PC-9 (cell line): ENCODE measurements around the gene ELP1. TPM values are rescaled to one million over a fixed set of nuclear protein-coding genes. Genes with fewer than 3 reads are reported as not detected.
A peak's percentile ranks its signal among the peaks of the same experiment; 100 is the strongest.

Experiments used
- Bru-seq: library from RNA; stranded (reverse); fragments of 400-500 nt; gene quantifications from one replicate; lab custom pipeline; 2021; lab: Mats Ljungman, UMichigan
- BruChase-seq, 2 experiments: library from RNA; stranded (reverse); fragments of 400-500 nt; gene quantifications; one replicate each; lab custom pipeline; 2021; lab: Mats Ljungman, UMichigan
- BruUV-seq: library from RNA; stranded (reverse); fragments of 400-500 nt; replicated peaks from 2 replicates; lab custom pipeline; 2021; lab: Mats Ljungman, UMichigan
- CTCF ChIA-PET: fragments of 300-600 bp; sonication (Branson Sonifier 250); formaldehyde crosslinking; loops from one replicate; lab custom pipeline; 2022; ENCODE audit warnings: antibody characterized with exemption; lab: Charles Lee
- POLR2A ChIA-PET: fragments of 300-600 bp; sonication (Branson Sonifier 250); formaldehyde crosslinking; loops from one replicate; lab custom pipeline; 2022; ENCODE audit warnings: antibody characterized with exemption; ENCODE audit not compliant: unreplicated experiment; lab: Charles Lee
- DNase-seq, 2 experiments: peaks; one replicate each; pipeline versions ENCODE4 v3.0.0 to v3.0.0-alpha.2; 2015 to 2022; ENCODE audit warnings: mixed read lengths in 1 of 2
- H2AFZ ChIP-seq: fragments of 200-600 bp; sonication (generic); 2 replicates; pipeline ENCODE4 v1.8.1; 2017; ENCODE audit warnings: antibody characterized with exemption
- H3F3A ChIP-seq: fragments of 200-600 bp; sonication (generic); 2 replicates; pipeline ENCODE4 v1.8.1; 2017; ENCODE audit warnings: antibody characterized with exemption, mild to moderate bottlenecking, low read depth; ENCODE audit not compliant: insufficient read depth
- H3K27ac ChIP-seq: fragments of 200-600 bp; sonication (generic); 2 replicates; pipeline ENCODE4 v1.6.1; 2016; ENCODE audit warnings: mixed run types
- H3K27me3 ChIP-seq: fragments of 200-600 bp; sonication (generic); 2 replicates; pipeline ENCODE4 v1.6.1; 2016; ENCODE audit warnings: low read depth, mixed run types; ENCODE audit not compliant: insufficient read depth
- H3K36me3 ChIP-seq: fragments of 200-600 bp; sonication (generic); 2 replicates; pipeline ENCODE4 v1.6.1; 2016; ENCODE audit warnings: low read depth, mixed run types
- H3K4me1 ChIP-seq: fragments of 200-600 bp; sonication (generic); replicated peaks from 2 replicates; pipeline ENCODE4 v1.6.1; 2016; ENCODE audit warnings: mixed run types; ENCODE audit not compliant: insufficient read depth
- H3K4me2 ChIP-seq: fragments of 200-600 bp; sonication (generic); 2 replicates; pipeline ENCODE4 v1.6.1; 2017; ENCODE audit warnings: mixed run types
- H3K4me3 ChIP-seq: fragments of 200-600 bp; sonication (generic); 2 replicates; pipeline ENCODE4 v1.6.1; 2016; ENCODE audit warnings: mixed run types
- H3K79me2 ChIP-seq: fragments of 200-600 bp; sonication (generic); 2 replicates; pipeline ENCODE4 v1.6.1; 2017; ENCODE audit warnings: low read depth, mixed run types
- H3K9me2 ChIP-seq: fragments of 200-600 bp; sonication (generic); 2 replicates; pipeline ENCODE4 v1.8.1; 2017; ENCODE audit warnings: mild to moderate bottlenecking; ENCODE audit not compliant: insufficient read depth
- H3K9me3 ChIP-seq: fragments of 200-600 bp; sonication (generic); 2 replicates; pipeline ENCODE4 v1.8.1; 2016; ENCODE audit warnings: low read depth; ENCODE audit not compliant: insufficient read depth
- H4K20me1 ChIP-seq: fragments of 200-600 bp; sonication (generic); 2 replicates; pipeline ENCODE4 v1.8.1; 2017; ENCODE audit not compliant: insufficient read depth
- EZH2 ChIP-seq: fragments of 200-600 bp; sonication (generic); IDR thresholded peaks from 2 replicates; pipeline ENCODE4 v1.8.0; 2017; ENCODE audit warnings: antibody characterized with exemption, low read depth
- intact Hi-C: fragments of 100-400 bp; cut with micrococcal nuclease; formaldehyde crosslinking; loops from one replicate; pipeline ENCODE4 v1.10.0; 2022; ENCODE audit not compliant: unreplicated experiment
- long read RNA-seq: library from polyadenylated mRNA; stranded (forward); transcript quantifications from one replicate; pipeline ENCODE4 v2.0.0, GENCODE V29; 2022
- total RNA-seq: library from RNA; stranded (reverse); gene quantifications from 2 replicates; pipeline ENCODE4 v1.2.3, GENCODE V29; 2021
- TF ChIP-seq, protein P1 (sequence below): fragments of 200-600 bp; sonication (generic); conservative IDR thresholded peaks from 2 replicates; pipeline ENCODE4 v1.6.1; 2017; ENCODE audit warnings: mixed run types, antibody characterized with exemption, mild to moderate bottlenecking, moderate library complexity

Gene ELP1, protein sequence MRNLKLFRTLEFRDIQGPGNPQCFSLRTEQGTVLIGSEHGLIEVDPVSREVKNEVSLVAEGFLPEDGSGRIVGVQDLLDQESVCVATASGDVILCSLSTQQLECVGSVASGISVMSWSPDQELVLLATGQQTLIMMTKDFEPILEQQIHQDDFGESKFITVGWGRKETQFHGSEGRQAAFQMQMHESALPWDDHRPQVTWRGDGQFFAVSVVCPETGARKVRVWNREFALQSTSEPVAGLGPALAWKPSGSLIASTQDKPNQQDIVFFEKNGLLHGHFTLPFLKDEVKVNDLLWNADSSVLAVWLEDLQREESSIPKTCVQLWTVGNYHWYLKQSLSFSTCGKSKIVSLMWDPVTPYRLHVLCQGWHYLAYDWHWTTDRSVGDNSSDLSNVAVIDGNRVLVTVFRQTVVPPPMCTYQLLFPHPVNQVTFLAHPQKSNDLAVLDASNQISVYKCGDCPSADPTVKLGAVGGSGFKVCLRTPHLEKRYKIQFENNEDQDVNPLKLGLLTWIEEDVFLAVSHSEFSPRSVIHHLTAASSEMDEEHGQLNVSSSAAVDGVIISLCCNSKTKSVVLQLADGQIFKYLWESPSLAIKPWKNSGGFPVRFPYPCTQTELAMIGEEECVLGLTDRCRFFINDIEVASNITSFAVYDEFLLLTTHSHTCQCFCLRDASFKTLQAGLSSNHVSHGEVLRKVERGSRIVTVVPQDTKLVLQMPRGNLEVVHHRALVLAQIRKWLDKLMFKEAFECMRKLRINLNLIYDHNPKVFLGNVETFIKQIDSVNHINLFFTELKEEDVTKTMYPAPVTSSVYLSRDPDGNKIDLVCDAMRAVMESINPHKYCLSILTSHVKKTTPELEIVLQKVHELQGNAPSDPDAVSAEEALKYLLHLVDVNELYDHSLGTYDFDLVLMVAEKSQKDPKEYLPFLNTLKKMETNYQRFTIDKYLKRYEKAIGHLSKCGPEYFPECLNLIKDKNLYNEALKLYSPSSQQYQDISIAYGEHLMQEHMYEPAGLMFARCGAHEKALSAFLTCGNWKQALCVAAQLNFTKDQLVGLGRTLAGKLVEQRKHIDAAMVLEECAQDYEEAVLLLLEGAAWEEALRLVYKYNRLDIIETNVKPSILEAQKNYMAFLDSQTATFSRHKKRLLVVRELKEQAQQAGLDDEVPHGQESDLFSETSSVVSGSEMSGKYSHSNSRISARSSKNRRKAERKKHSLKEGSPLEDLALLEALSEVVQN (N-terminal part only)
- 29.6 and 35.1 TPM in 2 replicates for total RNA-seq
- percentile 74 among the genes with signal in this experiment for Bru-seq, nascent RNA
- percentile 82 among the genes with signal in this experiment for BruChase-seq, experiment 1, labeled RNA remaining after a 2-hour chase
- percentile 82 among the genes with signal in this experiment for BruChase-seq, experiment 2, labeled RNA remaining after a 6-hour chase
- long read RNA-seq, full-length matches to known transcripts = 3 of 21 reads
- long read RNA-seq, partial matches to known transcripts = 8 of 21 reads
- long read RNA-seq, other reads (novel, unspliced or antisense) = 10 of 21 reads

DNA sequence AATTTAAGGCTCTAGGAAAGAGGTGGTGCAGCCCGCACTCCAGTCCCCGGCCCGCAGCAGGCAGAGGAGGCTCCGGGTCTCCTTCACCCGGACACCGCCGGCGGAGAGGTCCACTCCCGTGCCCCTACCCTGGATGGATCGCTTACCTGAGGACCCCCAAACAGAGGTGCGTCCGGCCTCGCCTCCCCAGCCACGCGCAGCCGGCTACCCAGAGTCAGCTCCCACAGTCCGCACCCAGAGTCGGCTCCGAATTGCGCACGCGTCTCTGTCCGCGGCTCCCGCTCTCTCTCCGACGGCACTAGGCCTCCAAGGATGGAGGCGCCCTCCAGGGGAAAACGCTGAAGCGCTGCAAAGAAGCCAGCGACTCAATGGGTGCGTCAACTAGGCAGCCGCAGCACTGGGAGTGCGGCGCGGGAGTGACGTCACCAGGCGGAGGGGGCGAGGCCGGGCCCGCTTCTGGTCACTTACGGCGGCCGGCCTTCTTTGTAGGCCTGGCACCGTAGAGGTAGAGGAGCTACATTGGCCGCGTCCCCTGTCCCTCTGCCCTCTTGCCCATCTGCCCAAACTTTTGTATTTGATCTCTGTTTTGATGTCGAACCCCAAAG, at the start of gene ELP1:
Gene ELP1, minus strand, starts transcription at position 407 of the 605 bp plus-strand sequence. CDS start 2,978 bp downstream, outside the sequence.
- no peaks in the 10 kb centered on the region for H3K9me2 ChIP-seq
- peak within 1 kb of the TSS; percentile 96 for H3K4me2 ChIP-seq
- no peaks in the 10 kb centered on the region for H4K20me1 ChIP-seq
- H3K27me3 ChIP-seq = no peaks in the 10 kb centered on the region
- intact Hi-C loops = loop anchor here (1.0 to 10.0 kb wide), 4 partner anchors 79 to 411 kb away; partner anchors contain the start of gene CTNNAL1
- peak within 1 kb of the TSS; percentile 99 for H3K4me3 ChIP-seq
- ChIA-PET POLR2A (interaction anchor here (0.5 to 0.6 kb wide), 2 partner anchors 39 to 83 kb away, joined by 4 to 6 read pairs; no protein-coding TSS in a partner anchor), CTCF (interaction anchor here (0.6 kb wide), 1 partner anchor 48 kb away, joined by 3 read pairs; no protein-coding TSS in a partner anchor)
- peaks cover 48% of the 10 kb centered on the region for H3K79me2 ChIP-seq
- peak within 1 kb of the TSS; percentile 80 for H3K27ac ChIP-seq
- DNase-seq = peak; percentile 91 to 93
- peak within 1 kb of the TSS; percentile 99 for H2AFZ ChIP-seq
- no peaks in the 10 kb centered on the region for H3K9me3 ChIP-seq
- peaks cover 20% of the 10 kb centered on the region for H3K4me1 ChIP-seq
- peaks cover 14% of the 10 kb centered on the region; the same call in 1 of the 2 replicates for H3F3A ChIP-seq
- no peak for TF ChIP-seq EZH2
- TF ChIP-seq, protein P1, sequence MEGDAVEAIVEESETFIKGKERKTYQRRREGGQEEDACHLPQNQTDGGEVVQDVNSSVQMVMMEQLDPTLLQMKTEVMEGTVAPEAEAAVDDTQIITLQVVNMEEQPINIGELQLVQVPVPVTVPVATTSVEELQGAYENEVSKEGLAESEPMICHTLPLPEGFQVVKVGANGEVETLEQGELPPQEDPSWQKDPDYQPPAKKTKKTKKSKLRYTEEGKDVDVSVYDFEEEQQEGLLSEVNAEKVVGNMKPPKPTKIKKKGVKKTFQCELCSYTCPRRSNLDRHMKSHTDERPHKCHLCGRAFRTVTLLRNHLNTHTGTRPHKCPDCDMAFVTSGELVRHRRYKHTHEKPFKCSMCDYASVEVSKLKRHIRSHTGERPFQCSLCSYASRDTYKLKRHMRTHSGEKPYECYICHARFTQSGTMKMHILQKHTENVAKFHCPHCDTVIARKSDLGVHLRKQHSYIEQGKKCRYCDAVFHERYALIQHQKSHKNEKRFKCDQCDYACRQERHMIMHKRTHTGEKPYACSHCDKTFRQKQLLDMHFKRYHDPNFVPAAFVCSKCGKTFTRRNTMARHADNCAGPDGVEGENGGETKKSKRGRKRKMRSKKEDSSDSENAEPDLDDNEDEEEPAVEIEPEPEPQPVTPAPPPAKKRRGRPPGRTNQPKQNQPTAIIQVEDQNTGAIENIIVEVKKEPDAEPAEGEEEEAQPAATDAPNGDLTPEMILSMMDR = no peak
- peaks cover 10% of the 10 kb centered on the region for H3K36me3 ChIP-seq
- BruUV-seq = no TSS peak

DNA sequence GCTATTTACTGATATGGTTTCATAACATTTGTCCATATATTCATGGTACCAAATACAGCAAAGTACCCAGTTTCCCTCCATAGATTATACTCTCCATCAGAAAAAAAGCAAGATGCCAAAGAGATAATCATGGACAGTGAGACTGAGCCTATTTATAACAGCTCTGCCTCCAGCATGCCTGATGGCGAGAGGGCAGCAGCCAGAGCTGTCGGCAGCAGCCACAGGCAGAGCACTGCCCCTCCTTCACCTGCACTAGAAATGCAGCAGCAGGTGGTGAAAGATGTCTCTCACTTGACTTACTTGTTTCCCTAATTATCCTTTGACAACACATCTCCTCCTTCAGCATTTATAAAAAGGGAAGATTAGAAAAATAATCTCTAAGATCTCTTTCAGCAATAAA, 47.0 kb upstream of the ELP1 start:
- Histone ChIP-seq H3K36me3 (peaks cover 11% of the 10 kb centered on the region), H3F3A (no peaks in the 10 kb centered on the region), H3K27me3 (no peaks in the 10 kb centered on the region), H3K4me2 (no peak overlapping the region), H3K4me1 (no peaks in the 10 kb centered on the region), H2AFZ (no peak overlapping the region), H3K79me2 (no peaks in the 10 kb centered on the region), H3K4me3 (no peak overlapping the region), H3K9me3 (no peaks in the 10 kb centered on the region), H3K27ac (no peak overlapping the region), H3K9me2 (no peaks in the 10 kb centered on the region; the same call in 1 of the 2 replicates), H4K20me1 (0 out of 2 replicates have a peak, but pooled peaks cover 4% of the 10 kb centered on the region)
- POLR2A ChIA-PET = no interaction called here
- no TSS peak for BruUV-seq
- DNase-seq = no peak
- CTCF ChIA-PET = no interaction called here
- TF ChIP-seq, protein P1 = no peak
- TF ChIP-seq EZH2 = no peak
- intact Hi-C loops = no loop called here
